ENCODE results near the gene RBKS.
A peak's percentile ranks its signal among the peaks of the same experiment; 100 is the strongest.

The RBKS gene

DNA sequence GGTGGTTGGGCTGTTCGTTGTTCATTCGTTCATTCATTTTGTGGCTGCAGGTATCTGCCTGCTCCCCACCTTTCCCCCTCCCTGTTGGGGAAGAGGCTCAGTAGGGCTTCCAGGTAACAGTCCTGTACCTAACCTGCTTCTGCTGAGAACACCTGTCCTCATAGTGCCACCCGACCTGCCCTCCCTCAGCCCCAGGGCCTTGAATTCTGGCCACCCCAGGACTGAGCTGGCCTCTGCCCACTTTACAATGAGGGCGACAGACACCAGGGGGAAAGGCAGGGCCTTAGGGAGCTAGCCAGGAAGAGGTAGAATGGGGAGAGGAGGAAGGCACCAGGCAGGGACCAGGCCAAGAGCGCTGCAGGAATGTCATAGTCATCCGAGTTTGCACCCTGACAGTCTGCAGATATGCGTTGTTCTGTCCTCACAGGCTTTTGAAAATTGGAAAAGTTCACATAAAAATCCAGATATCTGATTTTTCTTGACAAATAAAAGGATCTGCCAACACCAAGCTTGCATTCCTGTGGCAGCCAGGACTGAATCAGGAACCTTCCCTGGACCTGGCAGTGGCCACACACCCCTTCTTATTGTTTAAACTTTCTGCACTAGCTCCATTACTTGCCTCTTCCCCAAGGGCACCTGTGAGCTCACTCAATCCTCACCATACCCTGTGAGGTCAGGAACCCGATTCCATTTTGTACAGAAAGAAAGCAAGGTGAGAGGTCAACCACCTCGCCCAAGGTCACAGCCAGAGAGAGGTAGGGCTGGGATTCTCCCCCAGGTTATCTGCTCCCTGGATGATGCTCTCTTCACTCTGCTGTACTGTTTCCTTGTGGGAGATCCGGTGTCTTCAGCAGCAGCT, 153.9 kb downstream of the RBKS start:
- no peak overlapping the region for H3K4me3 ChIP-seq (ENCODE audit: low read depth, low read length)
- DNase-seq (ENCODE audit: low read depth, low spot score): no peak
- CTCF ChIA-PET: interaction anchor here (0.9 to 9.6 kb wide), 2 partner anchors 13 to 32 kb away, joined by 4 to 84 read pairs; no protein-coding TSS in a partner anchor
- POLR2A ChIA-PET: no interaction called here
- TF ChIP-seq, protein P1, sequence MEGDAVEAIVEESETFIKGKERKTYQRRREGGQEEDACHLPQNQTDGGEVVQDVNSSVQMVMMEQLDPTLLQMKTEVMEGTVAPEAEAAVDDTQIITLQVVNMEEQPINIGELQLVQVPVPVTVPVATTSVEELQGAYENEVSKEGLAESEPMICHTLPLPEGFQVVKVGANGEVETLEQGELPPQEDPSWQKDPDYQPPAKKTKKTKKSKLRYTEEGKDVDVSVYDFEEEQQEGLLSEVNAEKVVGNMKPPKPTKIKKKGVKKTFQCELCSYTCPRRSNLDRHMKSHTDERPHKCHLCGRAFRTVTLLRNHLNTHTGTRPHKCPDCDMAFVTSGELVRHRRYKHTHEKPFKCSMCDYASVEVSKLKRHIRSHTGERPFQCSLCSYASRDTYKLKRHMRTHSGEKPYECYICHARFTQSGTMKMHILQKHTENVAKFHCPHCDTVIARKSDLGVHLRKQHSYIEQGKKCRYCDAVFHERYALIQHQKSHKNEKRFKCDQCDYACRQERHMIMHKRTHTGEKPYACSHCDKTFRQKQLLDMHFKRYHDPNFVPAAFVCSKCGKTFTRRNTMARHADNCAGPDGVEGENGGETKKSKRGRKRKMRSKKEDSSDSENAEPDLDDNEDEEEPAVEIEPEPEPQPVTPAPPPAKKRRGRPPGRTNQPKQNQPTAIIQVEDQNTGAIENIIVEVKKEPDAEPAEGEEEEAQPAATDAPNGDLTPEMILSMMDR (IDR thresholded peaks at IDR 0.05; ENCODE audit: insufficient read depth, low read length, missing control alignments): no peak

DNA sequence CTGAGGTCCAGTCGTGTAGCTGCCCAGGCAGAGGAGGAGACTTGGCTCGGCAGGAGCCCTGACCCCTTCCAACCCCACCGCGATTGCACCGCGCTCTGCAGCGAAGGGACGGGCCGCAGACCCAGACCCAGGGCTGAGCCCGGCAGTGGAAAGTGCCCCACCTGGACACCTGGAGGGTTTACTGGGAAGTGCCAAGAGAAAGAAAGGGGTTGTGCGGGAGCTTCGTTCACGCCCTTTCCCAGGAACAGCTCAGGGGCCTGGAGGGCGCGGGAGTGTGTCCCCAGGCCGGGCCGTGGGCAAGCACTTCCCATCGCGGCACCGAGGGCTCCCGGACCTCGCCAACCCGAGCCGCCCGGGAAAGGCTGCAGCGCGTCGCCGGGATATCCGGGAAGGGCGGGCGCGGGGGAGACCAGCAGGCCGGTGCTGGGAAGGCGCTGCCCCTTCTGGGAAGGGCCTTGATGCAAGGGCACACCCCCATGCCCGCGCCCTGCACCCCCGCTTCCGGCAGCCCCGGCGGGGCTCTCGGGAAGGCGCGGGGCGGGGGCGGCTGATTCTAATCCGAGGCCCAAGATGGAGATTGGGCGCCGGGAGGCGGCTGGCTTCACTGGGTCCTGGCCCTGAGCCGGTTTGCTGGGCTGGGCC, 154.8 kb downstream of the RBKS start:
- no peak for DNase-seq (ENCODE audit: low read depth, low spot score)
- TF ChIP-seq, protein P1 (IDR thresholded peaks at IDR 0.05; ENCODE audit: insufficient read depth, low read length, missing control alignments): no peak
- ChIA-PET POLR2A (no interaction called here), CTCF (interaction anchor here (1.0 to 9.6 kb wide), 3 partner anchors 12 to 718 kb away, joined by 3 to 84 read pairs (median 3); no protein-coding TSS in a partner anchor)
- peak overlapping the region; percentile 38 for H3K4me3 ChIP-seq (ENCODE audit: low read depth, low read length)

DNA sequence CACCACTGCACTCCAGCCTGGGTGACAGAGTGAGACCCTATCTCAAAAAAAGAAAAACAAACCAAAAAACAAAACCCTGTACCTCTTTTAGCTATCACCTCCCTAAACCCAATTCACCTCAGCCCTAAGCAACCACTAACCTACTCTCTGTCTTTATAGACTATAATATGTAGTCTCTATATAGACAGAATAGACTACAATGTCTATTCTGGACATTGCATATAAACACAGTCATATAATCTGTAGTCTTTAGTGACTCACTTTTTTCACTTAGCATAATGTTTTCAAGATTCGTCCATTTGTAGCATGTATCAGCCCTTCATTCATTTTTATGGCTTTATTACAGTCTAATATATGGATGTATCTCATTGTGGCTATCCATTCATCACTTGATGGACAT, 155.9 kb downstream of the RBKS start:
- H3K4me3 ChIP-seq (ENCODE audit: low read depth, low read length): no peak overlapping the region
- CTCF ChIA-PET: interaction anchor here (1.3 to 9.6 kb wide), 2 partner anchors 11 to 719 kb away, joined by 3 to 84 read pairs; no protein-coding TSS in a partner anchor
- POLR2A ChIA-PET: no interaction called here
- DNase-seq (ENCODE audit: low read depth, low spot score): no peak
- TF ChIP-seq, protein P1 (IDR thresholded peaks at IDR 0.05; ENCODE audit: insufficient read depth, low read length, missing control alignments): no peak

Measured in AG04449 (cell line).